ENCODE results near the gene PDE1A. TPM values are rescaled to one million over a fixed set of nuclear protein-coding genes. Genes with fewer than 3 reads are reported as not detected.

Gene PDE1A
- total RNA-seq, 1 donor from 2014 or later, result 16.9 TPM

DNA sequence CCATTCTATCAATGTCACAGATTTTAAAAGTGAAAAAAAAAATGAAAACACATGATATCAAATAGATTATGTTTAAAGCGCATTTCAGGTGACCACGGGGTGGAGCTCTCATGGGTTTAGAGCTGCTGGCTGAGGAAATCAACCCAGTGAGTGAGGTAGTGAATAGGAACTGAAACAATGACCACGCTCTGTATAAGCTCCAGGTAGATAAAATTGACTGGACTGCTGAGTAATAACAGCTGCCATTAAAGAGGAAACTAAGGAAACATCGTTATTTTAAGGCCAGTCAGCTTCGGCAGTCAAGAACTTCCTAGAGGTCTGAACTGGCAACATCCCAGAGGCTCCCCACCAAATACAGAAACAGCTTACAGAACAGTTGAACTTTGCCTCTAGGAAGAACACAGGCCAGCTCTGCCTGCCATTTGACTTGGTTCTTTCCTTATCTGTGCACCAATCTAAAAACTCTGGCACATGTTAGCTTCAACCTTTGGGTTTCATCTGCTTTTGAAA, 185.9 kb downstream of the PDE1A start:
- DNase-seq, result no peak

DNA sequence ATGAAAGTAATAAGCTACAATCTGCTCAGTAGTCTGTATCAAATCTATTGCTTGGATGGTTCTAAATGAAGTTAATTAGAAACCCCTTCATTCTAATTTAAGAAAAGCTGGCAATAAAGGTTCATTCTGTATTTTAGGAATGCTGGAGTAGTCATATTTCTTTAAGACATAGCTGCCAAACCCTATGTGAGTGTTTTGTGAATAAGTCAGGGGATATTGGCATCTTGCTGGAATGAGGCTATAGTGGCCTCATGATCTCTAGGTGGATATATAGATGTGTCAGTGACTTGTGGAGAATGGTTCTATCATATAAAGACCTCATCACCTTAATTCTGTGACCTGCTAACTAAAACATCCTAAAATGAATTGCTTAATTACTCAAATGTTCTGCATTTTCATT, 196.3 kb downstream of the PDE1A start:
- DNase-seq (no peak), ATAC-seq (no peak)
- intact Hi-C loops (cut with micrococcal nuclease), result no loop called here

More for the DNA sequence above, 185.9 kb downstream of the PDE1A start:
- peak; percentile 62 for ATAC-seq
- intact Hi-C loops (cut with micrococcal nuclease), result no loop called here

DNA sequence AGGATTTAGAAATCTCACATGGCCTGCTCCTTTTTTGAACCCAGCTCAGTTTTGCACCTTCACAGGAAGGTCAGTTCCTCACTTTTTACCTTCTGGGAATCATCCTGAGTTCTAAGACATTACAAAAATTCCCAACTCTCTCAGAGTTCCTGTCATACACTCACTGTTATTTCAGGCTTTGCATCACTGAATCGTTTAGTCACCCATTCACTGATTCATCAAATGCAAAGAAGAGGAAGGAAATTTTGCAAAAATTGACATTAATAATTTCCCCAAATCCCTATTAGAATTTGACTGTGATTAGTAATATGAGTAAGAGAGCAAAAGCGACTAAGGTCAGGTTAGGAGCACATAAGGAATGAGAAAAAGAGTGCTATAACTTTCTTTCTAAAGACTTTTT, 197.5 kb downstream of the PDE1A start:
- no peak for DNase-seq
- intact Hi-C loops (cut with micrococcal nuclease), result no loop called here
- no peak for ATAC-seq

DNA sequence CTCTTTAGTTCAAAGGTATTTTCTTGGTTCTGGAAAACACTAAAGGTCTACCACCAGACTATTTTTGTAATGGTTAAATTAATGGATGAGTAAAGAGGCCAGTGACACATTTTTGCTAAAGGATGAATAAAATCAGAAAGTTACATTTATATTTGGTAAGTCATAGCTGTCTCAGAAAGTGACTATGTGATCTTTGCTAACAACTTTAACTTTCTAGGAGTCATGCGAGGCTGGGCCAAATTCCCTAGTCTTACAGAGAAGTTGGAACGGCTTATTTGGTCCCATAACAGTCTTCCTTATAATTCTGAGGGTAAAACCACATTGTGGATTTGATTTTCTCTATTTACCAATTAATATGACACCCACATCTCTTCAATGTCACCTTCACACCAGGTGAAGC, 198.1 kb downstream of the PDE1A start:
- DNase-seq (no peak), ATAC-seq (no peak)
- intact Hi-C loops (cut with micrococcal nuclease), result no loop called here

DNA sequence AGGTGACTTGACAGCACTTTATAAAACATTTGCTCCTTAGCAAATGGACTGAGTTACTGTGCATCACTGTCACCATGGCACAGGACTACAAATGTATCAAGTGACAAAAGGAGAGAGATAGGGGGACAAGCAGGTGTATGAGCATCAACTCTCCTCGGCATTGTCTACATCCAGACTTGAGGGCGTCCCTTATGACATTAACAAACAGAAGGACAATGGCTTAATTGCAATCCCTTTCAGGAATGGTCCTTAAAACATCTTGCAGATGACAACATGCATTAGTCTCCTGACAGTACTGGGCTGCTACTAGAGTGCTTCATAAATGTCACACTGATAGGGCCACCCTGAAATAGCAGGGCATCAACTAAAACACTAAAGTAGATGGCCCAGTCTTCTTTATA, 198.8 kb downstream of the PDE1A start:
- DNase-seq (no peak), ATAC-seq (peak; percentile 93)
- intact Hi-C loops (cut with micrococcal nuclease), result no loop called here

DNA sequence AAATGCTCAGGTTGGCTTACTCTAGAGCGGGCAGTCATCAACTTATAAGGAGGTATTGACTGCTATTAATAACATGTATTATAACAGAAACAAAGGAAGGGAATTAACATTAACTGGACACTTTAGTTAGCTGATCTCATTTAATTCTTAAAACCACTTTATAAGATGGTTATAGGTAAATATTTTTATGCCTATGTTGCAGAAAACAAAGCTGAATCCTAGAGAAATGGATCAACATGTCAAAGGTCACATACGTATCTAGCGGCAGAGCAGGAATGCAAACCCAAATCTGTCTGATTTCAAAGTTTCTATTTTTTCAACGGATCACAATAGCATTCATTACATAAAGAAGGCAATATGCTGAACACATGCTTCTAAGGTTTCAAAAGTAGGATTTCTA, 200.0 kb downstream of the PDE1A start:
- intact Hi-C loops (cut with micrococcal nuclease), result no loop called here
- ATAC-seq (no peak), DNase-seq (no peak)

DNA sequence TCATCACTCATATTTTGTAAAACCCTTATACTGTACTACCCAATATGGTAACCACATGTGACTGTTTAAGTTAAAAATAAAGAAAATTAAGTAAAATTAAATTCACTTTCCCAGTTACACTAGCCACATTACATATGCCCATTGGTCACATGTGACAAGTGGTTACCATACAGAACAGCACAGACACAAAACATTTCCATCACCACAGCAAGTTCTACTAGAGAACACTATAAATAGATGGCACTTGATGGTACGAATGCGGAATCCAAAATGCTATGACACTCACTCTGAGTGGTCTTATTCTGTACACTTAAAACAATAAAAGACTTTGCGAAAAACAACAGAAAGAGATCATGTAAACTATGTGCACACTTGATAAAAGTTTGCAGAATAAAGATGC, 202.2 kb downstream of the PDE1A start:
- intact Hi-C loops (cut with micrococcal nuclease), result no loop called here
- DNase-seq (no peak), ATAC-seq (peak; percentile 66)

DNA sequence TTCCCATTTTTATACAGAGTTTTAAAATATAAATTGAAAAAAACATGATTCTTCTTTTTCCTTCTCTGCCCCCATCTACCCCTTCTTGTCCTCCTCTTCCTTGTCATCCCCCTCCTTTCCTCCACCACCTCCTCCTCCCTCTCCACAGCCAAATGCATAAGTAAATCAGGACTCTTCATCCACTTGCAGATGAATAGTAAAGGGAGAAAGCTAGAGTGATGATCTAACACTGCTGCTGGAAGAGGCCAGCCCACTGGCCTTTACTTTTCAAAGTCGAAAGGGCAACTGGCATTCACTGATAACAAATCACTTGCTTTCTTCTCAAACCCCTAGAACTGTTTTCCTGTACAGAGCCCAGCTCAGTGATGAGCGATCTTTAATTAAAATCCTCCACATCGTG, 205.8 kb downstream of the PDE1A start:
- intact Hi-C loops (cut with micrococcal nuclease), result no loop called here
- DNase-seq, result no peak
- ATAC-seq, result no peak

DNA sequence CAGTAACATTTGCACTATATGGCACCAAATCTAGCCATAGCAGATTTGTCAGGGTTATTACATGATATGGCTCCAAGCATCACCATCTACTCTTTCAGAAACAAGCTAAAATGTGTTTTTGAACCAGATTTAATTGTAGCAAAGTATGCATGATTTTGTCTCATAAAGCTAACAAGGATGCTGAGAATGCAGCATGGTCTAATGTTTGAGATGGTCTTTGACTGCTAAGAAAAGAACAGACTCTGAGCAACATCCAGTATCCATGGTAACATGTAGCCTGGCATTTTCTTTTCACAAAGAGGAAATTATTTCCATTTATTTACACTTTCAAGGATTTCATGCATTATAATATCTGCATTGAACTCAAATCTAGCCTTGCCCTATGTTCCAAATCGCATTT, 206.5 kb downstream of the PDE1A start:
- no peak for ATAC-seq
- intact Hi-C loops (cut with micrococcal nuclease), result no loop called here
- no peak for DNase-seq

DNA sequence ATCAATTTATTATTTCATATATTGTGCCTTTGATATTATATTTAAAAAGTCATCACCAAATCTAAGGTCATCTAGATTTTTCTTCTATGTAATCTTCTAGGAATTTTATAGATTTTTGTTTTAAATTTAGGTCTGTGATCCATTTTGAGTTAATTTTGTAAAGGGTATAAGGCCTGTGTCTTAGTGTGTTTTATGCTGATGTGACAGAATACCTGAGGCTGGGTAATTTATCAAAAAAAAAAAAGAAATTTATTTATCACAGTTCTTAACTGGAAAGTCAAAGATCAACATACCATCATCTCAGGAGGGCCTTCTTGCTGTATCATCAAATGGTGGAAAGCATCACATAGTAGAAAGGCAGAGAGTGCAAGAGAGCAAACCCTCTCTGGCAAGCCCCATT, 216.2 kb downstream of the PDE1A start:
- DNase-seq (no peak), ATAC-seq (no peak)
- intact Hi-C loops (cut with micrococcal nuclease), result no loop called here

DNA sequence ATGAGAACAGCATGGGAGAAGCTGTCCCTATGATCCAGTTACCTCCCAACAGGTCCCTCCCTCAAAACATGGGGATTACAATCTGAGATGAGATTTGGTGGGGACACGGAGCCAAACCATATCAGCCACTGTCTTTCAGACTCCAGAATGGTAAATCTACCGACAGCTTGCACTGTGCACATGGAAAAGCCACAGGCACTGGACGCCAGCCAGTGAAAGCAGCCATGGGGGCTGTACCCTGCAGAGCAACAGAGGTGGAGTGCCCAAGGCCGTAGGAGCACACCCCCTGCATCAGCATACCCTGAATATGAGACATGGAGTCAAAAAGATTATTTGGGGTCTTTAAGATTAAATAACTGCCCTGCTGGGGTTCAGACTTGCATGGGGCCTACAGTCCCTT, 218.4 kb downstream of the PDE1A start:
- ATAC-seq (no peak), DNase-seq (no peak)
- intact Hi-C loops (cut with micrococcal nuclease), result no loop called here

DNA sequence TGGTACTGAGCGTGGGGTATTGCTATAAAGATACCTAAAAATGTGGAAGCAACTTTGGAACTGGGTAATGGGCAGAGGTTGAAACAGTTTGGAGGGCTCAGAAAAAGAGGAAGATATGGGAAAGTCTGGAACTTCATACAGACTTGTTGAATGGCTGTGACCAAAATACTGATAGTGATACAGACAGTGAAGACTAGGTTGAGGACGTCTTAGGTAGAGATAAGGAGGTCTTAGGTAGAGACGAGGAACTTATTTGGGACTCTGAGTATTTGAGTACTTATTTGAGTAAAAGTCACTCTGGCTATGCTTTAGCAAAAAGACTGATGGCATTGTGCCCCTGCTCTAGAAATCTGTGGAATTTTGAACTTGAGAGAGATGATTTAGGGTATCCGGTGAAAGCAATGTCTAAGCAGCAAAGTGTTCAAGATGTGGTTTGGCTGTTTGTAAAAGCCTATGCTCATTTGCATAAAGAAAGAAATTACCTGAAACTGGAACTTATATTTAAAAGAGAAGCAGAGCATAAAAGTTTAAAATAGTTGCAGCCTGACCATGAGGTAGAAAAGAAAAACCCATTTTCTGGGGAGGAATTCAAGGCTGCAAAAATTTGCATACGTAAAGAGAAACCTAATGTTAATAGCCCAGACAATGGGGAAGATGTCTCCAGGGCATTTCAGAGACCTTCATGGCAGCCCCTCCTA, 219.6 kb downstream of the PDE1A start:
- intact Hi-C loops (cut with micrococcal nuclease), result no loop called here
- ATAC-seq (no peak), DNase-seq (no peak)

DNA sequence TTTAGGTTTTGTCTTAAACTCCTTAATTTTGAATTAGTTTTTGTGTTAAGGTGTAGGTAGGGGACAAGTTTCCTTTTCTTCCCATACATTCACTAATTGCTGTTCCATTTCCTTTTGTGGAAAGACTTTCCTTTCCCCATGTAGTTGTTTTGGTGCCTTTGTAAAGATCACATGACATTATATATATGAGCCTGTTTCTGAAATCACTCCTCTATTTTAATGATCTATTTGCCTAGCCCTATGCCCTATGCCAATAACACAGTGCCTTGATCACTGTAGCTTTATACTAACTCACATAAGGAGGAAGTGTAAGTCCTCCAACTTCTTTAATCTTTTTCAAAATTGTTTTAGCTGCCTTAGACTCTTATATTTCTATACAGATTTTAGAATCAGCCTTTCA, 229.3 kb downstream of the PDE1A start:
- ATAC-seq, result no peak
- intact Hi-C loops (cut with micrococcal nuclease), result no loop called here
- no peak for DNase-seq

DNA sequence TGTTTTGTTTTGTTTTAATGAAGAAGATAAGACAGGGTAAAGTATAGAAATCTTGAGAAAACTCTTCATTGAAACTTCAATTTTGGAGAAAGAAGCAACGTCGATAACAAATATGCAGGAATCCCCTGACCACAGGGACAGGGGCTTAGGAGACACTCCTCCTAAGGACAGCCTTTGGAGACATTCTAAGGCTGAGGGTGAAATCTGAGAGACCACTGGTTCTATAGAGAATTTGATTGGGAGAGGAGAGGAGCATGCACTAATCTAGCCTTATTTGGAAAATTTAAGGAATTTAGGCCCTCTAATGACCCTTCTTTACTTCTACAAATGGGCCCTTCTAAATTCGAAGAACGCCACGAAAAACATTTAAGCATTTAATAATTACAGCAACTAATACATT, 233.5 kb downstream of the PDE1A start:
- intact Hi-C loops (cut with micrococcal nuclease), result no loop called here
- DNase-seq (no peak), ATAC-seq (no peak)

DNA sequence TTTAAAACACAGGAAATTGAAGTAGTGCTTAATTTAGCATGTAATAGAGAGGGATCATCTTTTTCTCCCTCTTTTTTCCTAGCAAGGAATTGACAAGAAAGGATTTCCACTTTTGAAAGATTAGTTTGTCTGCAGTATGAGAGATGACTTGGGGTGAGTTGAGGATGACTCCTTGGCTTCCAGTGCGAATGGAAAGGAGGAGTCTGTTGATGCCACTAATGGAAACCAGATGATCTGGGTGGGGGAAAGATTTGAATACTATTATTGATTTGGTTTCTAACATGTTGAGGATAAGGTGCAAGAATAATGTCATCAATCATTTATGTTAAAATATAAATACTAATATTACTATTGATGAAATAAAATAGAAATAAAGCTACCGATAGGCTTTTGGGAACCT, 235.8 kb downstream of the PDE1A start:
- ATAC-seq (no peak), DNase-seq (no peak)
- intact Hi-C loops (cut with micrococcal nuclease), result no loop called here

DNA sequence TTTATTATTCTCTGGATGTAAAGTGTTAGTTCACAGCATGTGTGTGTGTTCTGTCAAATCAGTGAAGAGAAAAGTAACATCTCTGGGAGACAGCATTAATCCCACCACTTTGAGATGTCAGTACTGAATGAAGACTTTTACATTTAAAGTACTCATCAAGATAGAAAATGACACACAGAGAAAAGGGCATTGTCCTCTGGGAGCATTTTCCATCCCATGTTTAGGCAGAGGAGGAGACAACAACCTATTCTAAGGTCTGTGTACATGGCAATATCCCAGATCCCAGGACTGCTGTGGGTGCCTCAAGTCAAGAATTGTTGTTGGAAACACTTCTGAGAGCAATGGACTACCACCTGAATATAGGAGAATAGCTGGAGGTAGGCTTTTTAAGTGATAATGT, 239.7 kb downstream of the PDE1A start:
- DNase-seq, result no peak
- ATAC-seq, result peak; percentile 84
- intact Hi-C loops (cut with micrococcal nuclease), result loop anchor here (2.0 kb wide), 1 partner anchor 462 kb away; no protein-coding TSS in a partner anchor

DNA sequence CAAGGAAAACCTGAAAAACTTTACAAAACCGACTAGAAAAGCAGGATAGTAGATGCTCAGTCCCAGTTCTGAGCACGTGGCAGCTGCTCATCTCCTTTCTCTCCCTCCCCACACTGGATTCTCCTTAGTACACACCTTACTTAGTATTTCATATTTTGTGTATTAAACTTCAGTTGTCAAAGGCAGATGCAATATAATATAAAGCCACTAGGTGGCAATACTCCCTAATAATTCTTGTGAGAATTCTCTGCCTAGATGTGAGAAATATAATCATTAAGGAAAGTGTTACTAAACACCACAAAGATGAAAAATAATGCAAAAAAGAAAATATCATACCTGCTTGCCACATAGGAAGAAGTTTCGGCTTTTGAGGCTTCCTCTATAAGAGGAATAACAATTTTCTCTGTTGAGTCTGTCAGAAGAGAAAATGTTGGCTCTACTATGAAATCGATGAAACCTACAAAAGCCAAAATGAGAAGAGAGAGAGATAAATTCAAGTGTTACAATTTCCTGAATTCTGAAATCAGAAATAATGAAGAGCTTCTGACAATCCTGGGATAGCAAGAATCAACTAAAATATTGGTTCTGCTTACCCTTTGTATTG, 240.6 kb downstream of the PDE1A start:
- no peak for DNase-seq
- ATAC-seq, result peak; percentile 56

DNA sequence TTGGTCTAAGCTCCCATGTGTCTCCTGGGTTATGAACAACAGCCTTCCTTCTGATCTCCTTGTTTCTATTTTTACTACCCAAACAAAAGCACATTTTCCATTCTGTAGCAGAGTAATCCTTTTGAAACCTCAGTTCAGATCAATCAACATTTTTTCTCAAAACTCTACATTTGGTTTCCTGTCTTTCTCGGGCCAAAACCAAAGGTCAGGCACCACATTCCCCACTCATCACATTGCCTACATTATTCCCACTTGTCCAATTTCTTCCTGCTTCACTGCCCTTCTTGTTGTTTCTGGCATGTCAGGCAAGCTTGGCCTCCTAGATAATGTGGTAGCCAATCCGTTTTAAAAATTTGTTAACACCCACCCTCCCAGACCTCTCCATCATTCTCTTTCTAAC, 244.4 kb downstream of the PDE1A start:
- ATAC-seq, result no peak
- DNase-seq, result no peak
- intact Hi-C loops (cut with micrococcal nuclease), result no loop called here

More for the DNA sequence above, 240.6 kb downstream of the PDE1A start:
- intact Hi-C loops (cut with micrococcal nuclease), result loop anchor here (2.0 kb wide), 1 partner anchor 463 kb away; no protein-coding TSS in a partner anchor

DNA sequence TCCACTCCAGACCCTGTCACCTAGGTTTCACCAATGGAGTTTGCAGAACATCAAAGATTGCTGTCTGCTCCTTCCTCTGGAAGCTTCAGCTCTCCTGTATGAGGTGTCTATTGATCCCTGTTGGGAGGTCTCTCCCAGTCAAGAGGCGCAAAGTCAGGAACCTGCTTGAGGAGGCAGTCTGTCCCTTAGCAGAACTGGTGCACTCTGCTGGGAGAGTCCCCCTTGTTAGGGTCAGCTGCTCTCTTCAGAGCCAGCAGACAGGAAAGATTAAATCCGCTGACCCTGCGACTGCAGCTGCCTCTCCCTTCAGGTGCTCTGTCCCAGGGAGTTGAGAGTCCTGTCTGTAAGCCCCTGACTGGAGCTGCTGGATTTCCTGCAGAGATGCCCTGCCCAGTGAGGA, 245.5 kb downstream of the PDE1A start:
- no peak for DNase-seq
- intact Hi-C loops (cut with micrococcal nuclease), result no loop called here
- no peak for ATAC-seq

DNA sequence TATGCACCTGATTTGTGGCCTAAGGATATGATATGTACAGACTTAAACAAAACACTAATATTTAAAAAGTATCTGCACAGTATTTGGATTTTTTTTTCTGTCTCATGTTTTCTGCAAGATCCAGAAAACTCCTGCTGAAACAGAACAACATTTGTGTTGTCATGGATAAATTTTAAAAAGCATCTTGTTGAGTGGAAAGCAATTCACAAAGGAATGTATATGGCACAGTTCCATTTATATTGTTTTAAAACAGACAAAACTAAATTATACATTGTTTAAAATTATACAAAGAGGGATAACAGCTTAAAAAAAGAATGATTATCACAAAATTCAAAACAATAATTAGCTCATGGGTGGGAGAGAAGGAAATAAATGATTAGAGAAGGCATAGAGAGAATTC, 247.7 kb downstream of the PDE1A start:
- ATAC-seq (no peak), DNase-seq (no peak)
- intact Hi-C loops (cut with micrococcal nuclease), result no loop called here
